BJ (cell line): ENCODE measurements around the gene ADARB1. TPM values are rescaled to one million over a fixed set of nuclear protein-coding genes. Genes with fewer than 3 reads are reported as not detected.

ENCODE experiments used
- CTCF ChIA-PET: fragments of 350-600 bp; formaldehyde crosslinking; extraction: SDS; loops from one replicate; lab custom pipeline; 2021; ENCODE audit warnings: antibody characterized with exemption, inconsistent platforms; lab: Yijun Ruan, JAX
- POLR2A ChIA-PET: fragments of 300-600 bp; sonication (Branson Sonifier 250); formaldehyde crosslinking; extraction: SDS; loops from one replicate; lab custom pipeline; 2021; ENCODE audit warnings: antibody characterized with exemption; lab: Charles Lee
- DNase-seq: peaks from one replicate; pipeline ENCODE4 v3.0.0-alpha.2; 2011; ENCODE audit warnings: low read depth
- H3K27me3 ChIP-seq: 2 replicates; pipeline ENCODE4 v1.6.0; 2011; ENCODE audit warnings: low read length; ENCODE audit not compliant: control insufficient read depth, insufficient read depth
- H3K36me3 ChIP-seq: 2 replicates; pipeline ENCODE4 v1.5.1; 2011; ENCODE audit warnings: low read length; ENCODE audit not compliant: control insufficient read depth, insufficient read depth
- H3K4me3 ChIP-seq: 2 replicates; pipeline ENCODE4 v1.5.1; 2011; ENCODE audit warnings: low read depth, mild to moderate bottlenecking, control low read depth, low read length
- polyA plus RNA-seq: library from polyadenylated mRNA; depleted of rRNA; stranded (reverse); fragments of >200 nt; gene quantifications from 2 replicates; pipeline ENCODE4 v1.2.3, GENCODE V29; 2011
- TF ChIP-seq, protein P1 (sequence below): IDR thresholded peaks from 2 replicates; pipeline ENCODE4 v1.5.1; 2011; ENCODE audit warnings: low read depth, mild to moderate bottlenecking, control low read depth, inconsistent platforms, low read length, moderate library complexity; ENCODE audit not compliant: insufficient read depth

ADARB1 gene
- polyA plus RNA-seq, 1 experiment, result 10.9 TPM

DNA sequence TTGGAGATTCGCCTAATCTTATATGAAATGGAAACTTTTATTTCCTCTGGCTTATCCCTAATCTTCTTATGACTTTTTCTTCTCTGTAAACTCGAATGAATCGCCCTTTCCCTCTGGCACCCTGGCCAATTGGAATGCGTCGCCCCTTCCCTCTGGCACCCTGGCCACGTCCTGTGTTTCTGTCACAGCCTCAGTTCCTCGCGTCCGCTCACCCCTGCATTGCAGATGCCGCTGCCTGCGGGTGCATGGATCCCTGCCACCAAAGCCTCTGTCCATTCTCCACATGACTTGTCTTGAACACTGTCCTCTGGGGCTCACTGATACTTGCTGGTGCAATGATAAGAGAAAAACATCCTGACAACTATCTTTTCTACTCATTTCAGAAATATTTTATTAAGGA is 104.6 kb downstream of the ADARB1 start:
- ChIA-PET POLR2A (no interaction called here), CTCF (no interaction called here)
- no peak overlapping the region for H3K4me3 ChIP-seq
- no peak for DNase-seq
- H3K36me3 ChIP-seq, result peaks cover 1% of the 10 kb centered on the region
- H3K27me3 ChIP-seq, result no peaks in the 10 kb centered on the region
- TF ChIP-seq, protein P1, sequence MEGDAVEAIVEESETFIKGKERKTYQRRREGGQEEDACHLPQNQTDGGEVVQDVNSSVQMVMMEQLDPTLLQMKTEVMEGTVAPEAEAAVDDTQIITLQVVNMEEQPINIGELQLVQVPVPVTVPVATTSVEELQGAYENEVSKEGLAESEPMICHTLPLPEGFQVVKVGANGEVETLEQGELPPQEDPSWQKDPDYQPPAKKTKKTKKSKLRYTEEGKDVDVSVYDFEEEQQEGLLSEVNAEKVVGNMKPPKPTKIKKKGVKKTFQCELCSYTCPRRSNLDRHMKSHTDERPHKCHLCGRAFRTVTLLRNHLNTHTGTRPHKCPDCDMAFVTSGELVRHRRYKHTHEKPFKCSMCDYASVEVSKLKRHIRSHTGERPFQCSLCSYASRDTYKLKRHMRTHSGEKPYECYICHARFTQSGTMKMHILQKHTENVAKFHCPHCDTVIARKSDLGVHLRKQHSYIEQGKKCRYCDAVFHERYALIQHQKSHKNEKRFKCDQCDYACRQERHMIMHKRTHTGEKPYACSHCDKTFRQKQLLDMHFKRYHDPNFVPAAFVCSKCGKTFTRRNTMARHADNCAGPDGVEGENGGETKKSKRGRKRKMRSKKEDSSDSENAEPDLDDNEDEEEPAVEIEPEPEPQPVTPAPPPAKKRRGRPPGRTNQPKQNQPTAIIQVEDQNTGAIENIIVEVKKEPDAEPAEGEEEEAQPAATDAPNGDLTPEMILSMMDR, result no peak

DNA sequence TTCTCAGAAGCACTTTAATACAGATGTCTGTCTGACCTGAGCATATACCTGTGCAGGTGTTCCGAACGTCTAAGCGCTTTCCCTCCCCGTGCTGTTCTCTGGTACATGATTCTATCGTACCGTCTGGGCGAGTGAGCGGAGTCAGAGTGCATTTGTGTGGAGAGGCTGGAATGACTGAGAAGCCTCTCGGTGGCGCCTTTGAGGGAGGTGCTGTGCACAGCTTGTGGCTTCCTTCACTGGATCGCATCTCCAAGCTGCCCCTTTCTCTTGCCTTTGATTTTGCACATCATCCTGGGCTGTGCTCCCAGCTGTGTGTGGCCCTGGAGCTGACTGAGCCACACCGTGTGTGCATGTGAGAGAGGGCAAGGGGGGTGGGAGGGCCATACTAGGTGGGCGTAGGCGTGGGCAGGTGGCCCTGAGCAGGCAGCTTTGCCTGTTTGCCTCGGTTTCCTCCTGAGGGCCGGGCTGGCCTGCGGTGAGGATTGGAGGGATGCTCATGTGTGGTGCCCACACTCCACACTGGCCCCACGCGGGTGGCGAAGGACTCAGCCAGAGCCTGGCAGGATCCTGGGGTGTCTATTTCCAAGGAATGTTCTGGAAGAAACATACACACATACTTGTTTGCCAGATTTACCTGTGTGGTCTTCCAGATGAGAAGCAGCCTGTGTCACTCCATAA is 105.3 kb downstream of the ADARB1 start:
- CTCF ChIA-PET, result no interaction called here
- H3K27me3 ChIP-seq, result no peaks in the 10 kb centered on the region
- POLR2A ChIA-PET, result no interaction called here
- H3K4me3 ChIP-seq, result no peak overlapping the region
- H3K36me3 ChIP-seq, result peaks cover 1% of the 10 kb centered on the region
- DNase-seq, result no peak
- TF ChIP-seq, protein P1, result no peak

DNA sequence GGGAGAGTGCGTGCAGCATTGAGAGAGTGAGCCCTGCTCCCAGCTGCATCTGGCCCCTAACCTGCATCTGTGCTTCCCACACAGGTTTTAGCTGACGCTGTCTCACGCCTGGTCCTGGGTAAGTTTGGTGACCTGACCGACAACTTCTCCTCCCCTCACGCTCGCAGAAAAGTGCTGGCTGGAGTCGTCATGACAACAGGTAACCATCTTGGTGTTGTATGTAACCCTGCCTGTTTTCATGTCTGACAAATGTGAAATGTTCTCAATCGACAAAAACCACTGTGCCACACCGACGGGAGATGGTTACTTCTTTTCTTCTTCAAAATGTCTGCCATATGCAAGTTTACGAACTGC is 105.8 kb downstream of the ADARB1 start:
- Histone ChIP-seq H3K4me3 (no peak overlapping the region), H3K36me3 (peaks cover 6% of the 10 kb centered on the region), H3K27me3 (no peaks in the 10 kb centered on the region)
- CTCF ChIA-PET, result interaction anchor here (1.2 kb wide), 1 partner anchor 40 kb away, joined by 4 read pairs; no protein-coding TSS in a partner anchor
- POLR2A ChIA-PET, result no interaction called here
- no peak for DNase-seq
- TF ChIP-seq, protein P1, result no peak

DNA sequence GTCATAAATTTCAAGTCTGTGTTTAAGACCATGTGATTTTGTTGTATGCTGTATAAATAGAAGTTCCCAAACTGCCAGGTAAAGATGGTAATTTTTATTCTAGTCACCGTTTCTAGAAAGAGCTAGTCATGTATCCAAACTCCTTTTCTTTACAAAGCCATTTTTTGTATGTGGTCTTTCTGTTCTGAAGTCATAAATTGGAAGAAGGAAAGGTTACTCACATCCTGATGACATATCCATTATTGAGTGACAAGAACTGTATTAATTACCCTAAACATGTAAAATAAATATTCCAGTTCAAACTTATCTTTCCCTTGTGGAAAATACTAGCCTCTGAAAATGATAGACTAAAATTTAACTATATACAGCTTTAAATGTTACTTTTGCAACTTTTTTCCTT is 108.6 kb downstream of the ADARB1 start:
- DNase-seq, result no peak
- Histone ChIP-seq H3K4me3 (no peak overlapping the region), H3K36me3 (peaks cover 6% of the 10 kb centered on the region), H3K27me3 (no peaks in the 10 kb centered on the region)
- CTCF ChIA-PET, result interaction anchor here (0.9 kb wide), 1 partner anchor 45 kb away, joined by 3 read pairs; no protein-coding TSS in a partner anchor
- POLR2A ChIA-PET, result no interaction called here
- TF ChIP-seq, protein P1, result no peak

DNA sequence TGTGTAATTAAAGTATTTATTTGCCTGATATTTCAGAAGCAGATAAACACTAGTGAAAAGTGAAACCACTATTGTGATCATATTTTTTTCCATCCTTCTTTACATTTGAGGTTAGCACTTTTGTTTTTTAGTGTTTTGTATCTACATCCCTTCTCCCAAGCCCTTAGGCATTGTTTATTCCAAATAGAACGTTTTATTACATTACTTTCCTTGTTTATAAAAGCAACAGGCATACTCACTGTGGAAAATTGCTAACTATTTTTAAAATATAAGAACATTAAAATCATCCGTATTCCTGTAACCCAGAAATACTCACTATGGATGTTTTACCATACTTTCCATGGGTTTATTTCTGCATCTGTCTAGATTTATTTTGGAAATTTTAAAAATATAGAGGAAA is 109.5 kb downstream of the ADARB1 start:
- peaks cover 6% of the 10 kb centered on the region for H3K36me3 ChIP-seq
- H3K27me3 ChIP-seq, result no peaks in the 10 kb centered on the region
- CTCF ChIA-PET, result no interaction called here
- H3K4me3 ChIP-seq, result no peak overlapping the region
- POLR2A ChIA-PET, result no interaction called here
- DNase-seq, result no peak
- TF ChIP-seq, protein P1, result no peak
